Neural progenitor cell (in vitro differentiated cells): Measurements from ENCODE around the gene ZFY. TPM values are rescaled to one million over a fixed set of nuclear protein-coding genes. Genes with fewer than 3 reads are reported as not detected.

ENCODE experiments used
- DNase-seq: peaks from one replicate; pipeline ENCODE4 v3.0.0-alpha.2; 2016; ENCODE audit warnings: low spot score
- H2AFZ ChIP-seq: fragments of 200-600 bp; sonication (generic); replicated peaks from 2 replicates; pipeline ENCODE4 v1.6.1; 2016; ENCODE audit warnings: antibody characterized with exemption
- H3F3A ChIP-seq: fragments of 200-600 bp; sonication (generic); 2 replicates; pipeline ENCODE4 v1.6.1; 2016; ENCODE audit warnings: antibody characterized with exemption, low read depth
- H3K27ac ChIP-seq: fragments of 200-600 bp; sonication (generic); 2 replicates; pipeline ENCODE4 v1.5.1; 2016; ENCODE audit warnings: mild to moderate bottlenecking
- H3K27me3 ChIP-seq: fragments of 200-600 bp; sonication (generic); 2 replicates; pipeline ENCODE4 v1.6.1; 2016; ENCODE audit warnings: mild to moderate bottlenecking, moderate library complexity
- H3K36me3 ChIP-seq: fragments of 200-600 bp; sonication (generic); 2 replicates; pipeline ENCODE4 v1.5.1; 2016
- H3K4me1 ChIP-seq: fragments of 200-600 bp; sonication (generic); 2 replicates; pipeline ENCODE4 v1.6.1; 2016; ENCODE audit warnings: mixed run types
- H3K4me2 ChIP-seq: fragments of 200-600 bp; sonication (generic); 2 replicates; pipeline ENCODE4 v1.6.1; 2016
- H3K4me3 ChIP-seq: fragments of 200-600 bp; sonication (generic); 2 replicates; pipeline ENCODE4 v1.5.1; 2016
- H3K79me2 ChIP-seq: fragments of 200-600 bp; sonication (generic); 2 replicates; pipeline ENCODE4 v1.6.1; 2016; ENCODE audit warnings: low read depth
- H3K9ac ChIP-seq: fragments of 200-600 bp; sonication (generic); 2 replicates; pipeline ENCODE4 v1.6.1; 2016
- H3K9me3 ChIP-seq: fragments of 200-600 bp; sonication (generic); 2 replicates; pipeline ENCODE4 v1.5.1; 2016; ENCODE audit warnings: low read depth
- H4K20me1 ChIP-seq: fragments of 200-600 bp; sonication (generic); 2 replicates; pipeline ENCODE4 v1.6.1; 2016; ENCODE audit warnings: low read depth
- H3K27ac Mint-ChIP-seq: 3 replicates; pipeline ENCODE4 v1.8.0; 2021; ENCODE audit warnings: mixed read lengths
- H3K27me3 Mint-ChIP-seq: 2 replicates; pipeline ENCODE4 v1.8.0; 2022; ENCODE audit warnings: low read depth, mild to moderate bottlenecking, inconsistent platforms, moderate library complexity, mixed read lengths; ENCODE audit not compliant: insufficient read depth
- H3K36me3 Mint-ChIP-seq: 3 replicates; pipeline ENCODE4 v1.8.0; 2021; ENCODE audit warnings: mixed read lengths
- H3K4me1 Mint-ChIP-seq: 3 replicates; pipeline ENCODE4 v1.8.0; 2021; ENCODE audit warnings: mixed read lengths
- H3K4me3 Mint-ChIP-seq: 3 replicates; pipeline ENCODE4 v1.8.0; 2021; ENCODE audit warnings: mild to moderate bottlenecking, moderate library complexity, mixed read lengths
- H3K9me3 Mint-ChIP-seq: 3 replicates; pipeline ENCODE4 v1.8.0; 2020; ENCODE audit warnings: mixed read lengths
- CTCF ChIP-seq: fragments of 200-600 bp; sonication (generic); IDR thresholded peaks from 2 replicates; pipeline ENCODE4 v1.5.1; 2017; ENCODE audit warnings: antibody characterized with exemption, mild to moderate bottlenecking
- EZH2 ChIP-seq: fragments of 200-600 bp; sonication (generic); IDR thresholded peaks from 2 replicates; pipeline ENCODE4 v1.6.1; 2017; ENCODE audit warnings: antibody characterized with exemption, mild to moderate bottlenecking, moderate library complexity
- EZH2phosphoT487 ChIP-seq: fragments of 200-600 bp; sonication (generic); IDR thresholded peaks from 2 replicates; pipeline ENCODE4 v1.6.1; 2017; ENCODE audit warnings: antibody characterized with exemption
- total RNA-seq: library from RNA; depleted of rRNA; stranded (reverse); fragments of >200 nt; gene quantifications from 2 replicates; pipeline ENCODE4 v1.2.3, GENCODE V29; 2015; ENCODE audit warnings: low replicate concordance

Gene ZFY
- total RNA-seq, 1 donor from 2014 or later: not detected

DNA sequence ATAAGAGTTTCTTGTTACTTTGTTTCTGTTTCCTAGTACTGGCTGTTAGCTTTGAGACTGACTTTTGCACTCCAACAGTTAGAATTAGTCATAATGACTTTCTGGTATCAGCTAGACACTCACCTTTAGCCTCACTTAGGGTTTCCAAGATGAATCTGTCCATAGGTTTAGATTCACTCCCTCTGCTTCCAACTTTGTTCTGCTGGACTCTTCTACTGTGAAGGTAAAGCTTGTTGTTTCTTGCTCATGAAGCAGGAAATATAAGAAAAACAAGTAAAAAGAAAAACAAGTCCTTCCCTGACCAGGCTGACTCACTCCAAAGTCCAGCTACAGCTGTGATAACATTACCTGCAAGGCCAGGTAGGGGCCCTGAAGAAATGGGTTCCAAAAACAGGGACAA, 67.0 kb downstream of the ZFY start:
- Histone ChIP-seq H2AFZ (no peak overlapping the region), H3K4me2 (no peak overlapping the region), H3K27me3 (no peaks in the 10 kb centered on the region), H4K20me1 (no peaks in the 10 kb centered on the region), H3K79me2 (no peaks in the 10 kb centered on the region), H3K4me1 (no peaks in the 10 kb centered on the region), H3K4me3 (no peak overlapping the region), H3F3A (no peaks in the 10 kb centered on the region), H3K9ac (no peak overlapping the region), H3K27ac (no peak overlapping the region), H3K36me3 (no peaks in the 10 kb centered on the region), H3K9me3 (no peaks in the 10 kb centered on the region)
- H3K27me3 Mint-ChIP-seq: no peaks in the 10 kb centered on the region
- H3K4me1 Mint-ChIP-seq: no peaks in the 10 kb centered on the region
- TF ChIP-seq EZH2phosphoT487: no peak
- no peak for TF ChIP-seq CTCF
- TF ChIP-seq EZH2: no peak
- no peak overlapping the region for H3K4me3 Mint-ChIP-seq
- no peaks in the 10 kb centered on the region for H3K9me3 Mint-ChIP-seq
- H3K36me3 Mint-ChIP-seq: no peaks in the 10 kb centered on the region
- H3K27ac Mint-ChIP-seq: no peak overlapping the region
- DNase-seq: no peak

GRCh38 chrY:3002680-3003515, 67.7 kb downstream of the ZFY start:
- Mint-ChIP-seq H3K4me1 (no peaks in the 10 kb centered on the region), H3K27me3 (no peaks in the 10 kb centered on the region), H3K4me3 (no peak overlapping the region), H3K36me3 (no peaks in the 10 kb centered on the region), H3K27ac (no peak overlapping the region), H3K9me3 (no peaks in the 10 kb centered on the region)
- no peak for DNase-seq
- H3K4me1 ChIP-seq: no peaks in the 10 kb centered on the region
- no peak overlapping the region for H3K27ac ChIP-seq
- H3K9ac ChIP-seq: no peak overlapping the region
- H3K9me3 ChIP-seq: no peaks in the 10 kb centered on the region
- TF ChIP-seq EZH2 (no peak), CTCF (no peak), EZH2phosphoT487 (no peak)
- no peaks in the 10 kb centered on the region for H3K79me2 ChIP-seq
- no peak overlapping the region for H2AFZ ChIP-seq
- no peaks in the 10 kb centered on the region for H3F3A ChIP-seq
- no peak overlapping the region for H3K4me3 ChIP-seq
- H3K27me3 ChIP-seq: no peaks in the 10 kb centered on the region
- no peak overlapping the region for H3K4me2 ChIP-seq
- H4K20me1 ChIP-seq: no peaks in the 10 kb centered on the region
- no peaks in the 10 kb centered on the region for H3K36me3 ChIP-seq

- Histone ChIP-seq H3K27me3 (no peaks in the 10 kb centered on the region), H3K4me1 (no peaks in the 10 kb centered on the region), H3K27ac (no peak overlapping the region), H2AFZ (no peak overlapping the region), H3K4me3 (no peak overlapping the region), H3K79me2 (no peaks in the 10 kb centered on the region), H4K20me1 (no peaks in the 10 kb centered on the region), H3K36me3 (no peaks in the 10 kb centered on the region), H3K9me3 (no peaks in the 10 kb centered on the region), H3K4me2 (no peak overlapping the region), H3F3A (no peaks in the 10 kb centered on the region), H3K9ac (no peak overlapping the region)
- H3K27me3 Mint-ChIP-seq: no peaks in the 10 kb centered on the region
- DNase-seq: no peak
- H3K9me3 Mint-ChIP-seq: no peaks in the 10 kb centered on the region
- H3K36me3 Mint-ChIP-seq: no peaks in the 10 kb centered on the region
- no peak overlapping the region for H3K27ac Mint-ChIP-seq
- TF ChIP-seq EZH2phosphoT487 (no peak), CTCF (no peak)
- no peaks in the 10 kb centered on the region for H3K4me1 Mint-ChIP-seq
- no peak overlapping the region for H3K4me3 Mint-ChIP-seq
Measured at GRCh38 chrY:3003516-3003830, 68.3 kb downstream of the ZFY start.
